PC-3 (cell line): Measurements from ENCODE around the gene STEAP2.

ENCODE experiments used
- CTCF ChIP-seq: fragments of 300-600 bp; sonication (generic); conservative IDR thresholded peaks from 2 replicates; pipeline ENCODE4 v1.5.1; 2017; ENCODE audit warnings: antibody characterized with exemption, low read depth, mild to moderate bottlenecking, low read length
- EZH2phosphoT487 ChIP-seq: fragments of 300-600 bp; sonication (generic); IDR thresholded peaks from 2 replicates; pipeline ENCODE4 v1.6.1; 2018; ENCODE audit warnings: mild to moderate bottlenecking, antibody characterized with exemption, low read length, borderline replicate concordance

- no peak for TF ChIP-seq EZH2phosphoT487
- TF ChIP-seq CTCF = no peak
These were observed 2.0 kb downstream of the STEAP2 start for GRCh38 chr7:90213521-90213920.
